ENCODE results near the gene POU3F2.

POU3F2 gene

GRCh38 chr6:98834060-98835031 lies at the start of gene POU3F2:
Gene POU3F2, plus strand, starts transcription at chr6:98834574. Its CDS starts 300 bp downstream, at chr6:98834874.
- DNase-seq (ENCODE audit: low spot score): peak; percentile 47

- DNase-seq (ENCODE audit: low spot score): no peak
Measured at GRCh38 chr6:98787435-98787834, 46.9 kb upstream of the POU3F2 start.

GRCh38 chr6:98787961-98788360 lies 46.4 kb upstream of the POU3F2 start:
- DNase-seq (ENCODE audit: low spot score): no peak

- DNase-seq (ENCODE audit: low spot score): no peak
Measured at GRCh38 chr6:98794307-98794842, 40.0 kb upstream of the POU3F2 start.

- DNase-seq (ENCODE audit: low spot score): no peak
Measured at GRCh38 chr6:98797217-98797994, 37.0 kb upstream of the POU3F2 start.

- DNase-seq (ENCODE audit: low spot score): no peak
Measured at GRCh38 chr6:98800866-98801265, 33.5 kb upstream of the POU3F2 start.

GRCh38 chr6:98808541-98809210 lies 25.7 kb upstream of the POU3F2 start:
- DNase-seq (ENCODE audit: low spot score): no peak

GRCh38 chr6:98812220-98812619 lies 22.2 kb upstream of the POU3F2 start:
- no peak for DNase-seq (ENCODE audit: low spot score)

GRCh38 chr6:98816799-98817198 lies 17.6 kb upstream of the POU3F2 start:
- no peak for DNase-seq (ENCODE audit: low spot score)

- no peak for DNase-seq (ENCODE audit: low spot score)
Measured at GRCh38 chr6:98821756-98822405, 12.5 kb upstream of the POU3F2 start.

GRCh38 chr6:98823428-98824161 lies 10.8 kb upstream of the POU3F2 start:
- DNase-seq (ENCODE audit: low spot score): no peak

GRCh38 chr6:98824162-98824901 lies 10.0 kb upstream of the POU3F2 start:
- no peak for DNase-seq (ENCODE audit: low spot score)

GRCh38 chr6:98824902-98825599 lies 9.3 kb upstream of the POU3F2 start:
- DNase-seq (ENCODE audit: low spot score): no peak

- DNase-seq (ENCODE audit: low spot score): no peak
Measured at GRCh38 chr6:98825600-98826230, 8.7 kb upstream of the POU3F2 start.

GRCh38 chr6:98827295-98828159 lies 6.8 kb upstream of the POU3F2 start:
- DNase-seq (ENCODE audit: low spot score): no peak

GRCh38 chr6:98828211-98828788 lies 6.1 kb upstream of the POU3F2 start:
- DNase-seq (ENCODE audit: low spot score): no peak

- DNase-seq (ENCODE audit: low spot score): no peak
Measured at GRCh38 chr6:98828941-98829411, 5.4 kb upstream of the POU3F2 start.

All from cerebellar cortex (tissue), 1 donor.